Measurements from ENCODE around the gene HUS1.
A peak's percentile ranks its signal among the peaks of the same experiment; 100 is the strongest.
"Not testable (repeated sequence)": the region's sequence is repeated elsewhere in the genome, so short reads cannot be mapped to it uniquely, and the experiment has no call there.

HUS1 gene

DNA sequence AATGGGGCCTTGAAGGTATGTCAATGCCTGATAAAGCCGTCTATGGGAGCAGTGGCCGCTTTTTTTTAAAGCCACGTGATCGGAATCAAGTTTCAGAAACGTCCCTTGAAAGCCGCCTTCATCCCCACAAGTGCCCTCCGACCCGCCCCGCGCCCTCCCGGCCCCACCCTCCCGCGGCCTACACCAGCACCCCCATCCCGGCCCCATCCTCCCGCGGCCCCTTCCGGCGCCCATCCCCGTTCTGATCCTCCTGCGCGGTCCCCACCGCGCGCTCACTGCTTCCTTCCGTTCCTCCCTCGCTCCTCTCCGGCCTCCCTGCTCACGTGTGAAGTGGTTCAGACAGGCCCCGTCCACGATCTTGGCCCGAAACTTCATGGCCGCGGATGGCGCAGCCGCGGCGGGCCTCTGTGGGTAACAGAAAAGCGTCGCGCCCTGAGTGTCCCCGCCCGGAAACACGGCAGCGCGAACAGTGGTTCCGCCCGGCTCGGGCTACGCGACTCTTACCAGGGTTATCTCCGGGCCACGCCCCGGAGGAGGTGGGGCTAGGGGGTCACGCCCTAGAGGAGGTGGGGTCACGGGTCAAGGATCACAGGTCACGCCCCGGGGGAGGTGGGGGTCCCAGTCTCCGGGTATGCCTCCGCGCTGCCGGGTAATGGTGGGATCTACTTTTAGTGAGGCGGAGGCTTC is at the start of gene HUS1:
HUS1 (minus strand) TSS at position 471 of the 687 bp plus-strand sequence; CDS start at position 375, 96 bp downstream.
- DNase-seq: peak; percentile 94

DNA sequence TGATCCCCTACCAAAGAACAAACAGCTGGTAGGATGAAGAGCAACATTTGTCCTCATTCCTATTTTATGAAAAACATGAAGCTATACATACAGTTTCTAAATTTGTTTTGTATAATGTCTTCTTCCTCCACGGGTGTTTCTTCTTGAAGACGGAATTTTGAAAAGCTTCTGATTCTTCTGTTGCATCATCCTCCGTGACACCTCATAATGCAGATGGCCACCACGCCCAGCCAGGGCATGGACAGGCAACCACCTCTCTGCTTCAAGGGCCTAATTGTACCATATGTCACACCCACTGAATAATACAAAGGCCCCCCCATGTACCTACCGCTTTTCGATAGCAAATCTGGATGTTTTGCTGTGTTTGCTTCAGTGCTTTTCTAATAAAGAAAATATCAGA is 49.5 kb upstream of the HUS1 start, which contains the start of gene SUN3:
SUN3 (minus strand) TSS at position 170 of the 400 bp plus-strand sequence; CDS start at position 1, 169 bp downstream.
- DNase-seq: no peak

DNA sequence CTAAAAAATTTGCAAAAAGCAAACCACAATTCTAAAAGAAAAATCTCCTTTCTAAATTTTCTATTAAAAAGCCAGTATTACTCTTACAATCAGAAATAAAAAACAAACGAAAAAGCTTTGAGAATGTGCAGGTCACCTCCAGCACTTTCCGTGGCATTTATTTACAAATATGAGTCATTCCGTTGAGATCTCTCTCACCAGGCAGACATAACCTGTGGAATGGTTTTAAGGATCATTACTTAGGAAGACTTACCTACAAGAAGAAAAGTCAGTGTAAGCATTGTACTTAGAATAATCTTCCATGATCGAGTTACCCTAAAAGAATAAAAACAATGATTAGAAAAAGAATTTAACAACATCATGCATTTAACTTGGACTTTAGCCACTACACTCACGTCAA is 46.2 kb upstream of the HUS1 start:
- DNase-seq: no peak

DNA sequence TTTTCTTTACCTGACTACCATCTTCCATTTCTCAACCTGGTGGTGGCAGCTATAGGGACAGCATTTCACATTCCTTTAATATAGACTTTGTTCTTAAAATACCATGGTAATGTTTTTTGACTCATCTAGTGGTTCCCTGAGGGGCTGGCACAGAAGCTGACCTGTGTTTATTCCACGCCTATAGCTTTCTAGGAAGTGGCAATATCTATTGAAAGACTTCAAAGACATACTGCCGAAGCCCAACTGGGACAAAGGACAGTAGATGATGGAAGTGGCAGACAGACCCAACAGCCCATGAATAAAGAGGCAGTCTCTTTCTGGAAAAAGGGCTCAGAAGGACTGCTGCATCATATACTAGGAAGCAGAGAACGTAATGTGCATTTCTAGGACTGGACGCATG is 38.3 kb upstream of the HUS1 start:
- DNase-seq: no peak

DNA sequence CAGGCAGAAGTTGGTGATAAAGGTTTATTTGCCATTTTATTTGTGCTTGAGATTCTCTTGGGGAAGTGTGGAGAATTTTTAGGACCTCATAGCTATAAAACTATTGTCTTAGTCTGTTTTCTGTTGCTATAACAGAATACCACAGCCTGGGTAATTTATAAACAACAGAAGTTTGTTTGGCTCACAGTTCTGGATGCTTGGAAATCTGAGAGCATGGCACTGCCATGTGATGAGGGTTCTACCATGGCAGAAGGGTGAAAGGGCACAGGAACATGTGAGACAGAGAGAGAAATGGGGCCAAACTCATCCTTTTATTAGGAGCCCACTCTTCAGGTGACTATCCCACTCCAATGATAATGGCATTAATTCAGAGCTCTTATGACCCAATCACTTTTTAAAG is 37.2 kb upstream of the HUS1 start:
- DNase-seq: no peak

DNA sequence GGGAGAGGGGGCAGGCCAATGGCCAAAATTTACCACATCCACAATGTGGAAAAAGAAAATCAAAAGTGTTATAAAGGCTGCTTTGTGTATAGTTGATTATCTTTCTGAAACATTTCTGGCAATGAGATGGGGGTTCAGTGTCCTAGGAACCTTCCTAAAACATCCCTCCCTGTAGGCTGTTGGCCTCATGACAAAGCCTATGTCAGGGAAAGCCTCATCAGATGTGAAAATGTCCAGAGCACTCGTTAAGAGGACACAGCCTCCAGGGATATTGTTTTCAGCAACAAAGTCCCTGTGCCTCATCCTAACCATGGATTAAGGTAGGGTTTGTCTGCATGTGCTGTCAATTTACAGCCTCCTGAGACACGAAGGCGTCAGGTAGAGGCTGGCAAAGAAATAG is 32.5 kb upstream of the HUS1 start:
- no peak for DNase-seq

DNA sequence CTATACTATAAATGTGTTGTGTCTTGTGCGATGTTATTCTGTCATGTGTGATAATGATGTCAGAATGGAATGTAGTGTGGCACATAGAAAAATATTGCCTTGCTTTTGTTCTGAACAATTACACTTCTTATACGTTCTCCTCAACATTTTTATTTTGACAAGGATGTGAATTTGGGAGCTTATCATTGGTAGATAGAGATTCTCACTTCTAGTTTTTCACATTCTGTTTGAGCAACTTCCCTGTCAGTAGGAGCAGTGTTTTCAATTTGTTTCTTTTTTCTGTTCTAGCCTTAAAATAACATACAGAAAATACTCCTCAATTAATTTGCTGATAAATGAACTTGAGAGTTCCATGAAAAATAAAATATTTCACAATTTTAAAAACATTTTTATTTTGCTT is 31.9 kb upstream of the HUS1 start:
- DNase-seq: peak; percentile 64

DNA sequence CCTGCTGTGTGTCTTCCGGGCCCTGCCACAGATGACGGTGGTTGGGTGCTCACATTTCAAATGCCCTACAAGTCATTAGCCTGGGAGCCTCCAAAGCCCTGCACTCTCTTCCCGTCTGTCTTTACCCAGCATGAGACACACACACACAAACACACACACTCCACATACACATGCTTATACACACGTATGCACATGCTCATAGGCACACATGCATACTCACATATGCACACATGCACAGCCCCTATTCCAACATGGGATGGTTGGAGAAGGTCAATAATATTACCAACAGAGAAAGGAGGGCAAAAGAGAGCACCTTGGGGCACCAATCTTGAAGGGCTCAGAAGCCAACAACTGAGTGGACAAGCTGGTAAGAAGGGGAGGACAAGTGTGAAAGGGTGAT is 30.5 kb upstream of the HUS1 start:
- no peak for DNase-seq

DNA sequence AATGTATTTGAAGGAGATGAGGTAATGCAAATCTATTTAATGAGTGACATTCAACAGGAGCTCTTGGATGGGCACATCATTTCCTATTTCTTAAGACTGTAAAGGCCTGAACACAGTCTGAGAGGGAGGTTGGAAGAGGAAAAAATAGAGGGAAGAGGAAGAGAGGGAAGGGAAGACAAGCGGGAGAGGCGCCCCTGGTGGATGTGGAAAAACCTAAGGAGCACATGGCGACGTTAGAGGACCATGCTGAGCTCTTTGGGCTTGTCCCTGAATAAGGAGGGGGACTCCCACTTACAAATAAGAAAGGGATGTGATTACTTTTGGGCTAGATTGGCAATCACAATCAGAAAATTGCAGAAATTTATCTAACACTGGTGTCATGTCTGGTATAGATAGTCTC is 29.8 kb upstream of the HUS1 start:
- DNase-seq: no peak

DNA sequence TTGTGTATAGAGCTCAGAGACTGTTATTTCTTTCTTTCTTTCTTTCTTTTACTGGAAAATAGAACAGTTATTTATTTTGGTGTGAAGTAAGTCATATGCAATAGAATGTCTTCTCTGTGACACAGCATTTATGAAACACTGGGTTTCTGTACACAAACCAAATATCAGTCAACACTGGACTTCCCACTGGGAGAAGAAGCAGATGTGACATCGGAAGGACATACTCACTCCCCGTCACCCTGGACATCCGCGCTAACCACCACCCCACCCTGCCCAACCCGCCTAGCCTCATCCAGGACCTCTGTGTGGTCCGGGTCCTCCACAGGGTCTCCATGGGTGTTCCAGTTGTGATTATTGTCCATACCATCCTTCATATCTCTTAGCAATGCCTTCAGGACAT is 27.5 kb upstream of the HUS1 start:
- no peak for DNase-seq

DNA sequence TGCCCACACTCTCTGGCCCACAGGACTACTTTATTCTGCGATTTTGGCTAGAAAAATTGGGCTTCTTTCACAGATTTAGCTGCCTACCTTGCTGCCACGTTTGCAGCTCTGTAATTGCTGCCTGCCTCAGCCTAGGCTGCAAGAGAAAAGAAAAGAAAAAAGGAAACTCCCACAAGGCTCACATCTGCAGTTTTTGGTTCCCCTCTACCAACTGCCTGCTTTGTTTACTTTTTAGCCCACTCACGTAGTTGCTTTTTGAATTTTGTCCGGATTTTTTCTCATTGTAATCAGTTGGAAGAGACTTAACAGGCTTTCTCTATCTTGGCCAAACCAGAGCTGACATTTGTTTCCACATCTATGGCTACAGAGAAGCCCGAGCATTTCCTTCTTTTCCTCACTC is 25.2 kb upstream of the HUS1 start:
- no peak for DNase-seq

DNA sequence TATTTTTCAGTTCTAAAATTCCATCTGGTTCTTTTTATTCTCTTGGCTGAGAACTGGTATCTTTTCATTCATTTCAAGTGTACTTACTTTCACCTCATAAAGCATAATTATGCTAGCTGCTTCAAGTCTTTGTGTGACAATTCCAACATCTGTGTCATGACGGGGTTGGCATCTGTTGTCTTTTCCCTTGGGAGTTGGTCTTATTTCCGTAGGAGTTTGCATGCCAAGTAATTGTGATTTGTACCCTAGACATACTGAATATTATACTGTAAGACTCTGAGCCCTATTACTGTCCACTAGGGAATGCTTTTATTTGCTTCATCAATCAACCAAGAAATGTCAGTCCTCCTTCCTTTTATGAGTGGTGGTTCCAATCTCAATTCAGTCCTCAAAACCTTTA is 24.6 kb upstream of the HUS1 start:
- DNase-seq: no peak

DNA sequence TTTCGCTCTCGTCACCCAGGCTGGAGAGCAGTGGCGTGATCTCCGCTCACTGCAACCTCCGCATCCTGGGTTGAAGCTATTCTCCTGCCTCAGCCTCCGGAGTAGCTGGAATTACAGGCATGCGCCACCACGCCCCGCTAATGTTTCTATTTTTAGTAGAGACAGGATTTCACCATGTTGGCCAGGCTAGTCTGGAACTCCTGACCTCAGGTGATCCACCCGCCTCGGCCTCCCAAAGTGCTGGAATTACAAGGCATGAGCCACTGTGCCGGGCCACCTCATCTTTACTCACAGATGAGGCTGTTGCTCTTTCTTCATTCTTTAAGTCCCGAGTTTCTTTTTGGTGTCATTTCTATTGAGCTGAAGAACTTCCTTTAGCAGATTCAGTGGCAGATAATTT is 20.7 kb upstream of the HUS1 start:
- not testable (repeated sequence) for DNase-seq

DNA sequence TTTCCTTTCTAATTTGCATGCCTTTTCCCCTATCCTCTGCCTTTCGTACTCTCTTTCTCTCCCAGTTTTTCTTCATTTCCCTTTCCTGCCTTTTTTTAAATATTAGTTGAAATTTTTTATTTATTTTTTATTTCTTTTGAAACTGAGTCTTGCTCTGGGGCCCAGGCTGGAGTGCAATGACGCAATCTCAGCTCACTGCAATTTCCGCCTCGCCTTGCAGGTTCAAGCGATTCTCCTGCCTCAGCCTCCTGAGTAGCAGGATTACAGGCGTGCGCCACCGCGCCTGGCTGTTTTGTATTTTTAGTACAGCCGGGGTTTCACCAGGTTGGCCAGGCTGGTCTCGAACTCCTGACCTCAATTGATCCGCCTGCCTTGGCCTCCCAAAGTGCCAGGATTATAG is 20.0 kb upstream of the HUS1 start:
- DNase-seq: no peak

DNA sequence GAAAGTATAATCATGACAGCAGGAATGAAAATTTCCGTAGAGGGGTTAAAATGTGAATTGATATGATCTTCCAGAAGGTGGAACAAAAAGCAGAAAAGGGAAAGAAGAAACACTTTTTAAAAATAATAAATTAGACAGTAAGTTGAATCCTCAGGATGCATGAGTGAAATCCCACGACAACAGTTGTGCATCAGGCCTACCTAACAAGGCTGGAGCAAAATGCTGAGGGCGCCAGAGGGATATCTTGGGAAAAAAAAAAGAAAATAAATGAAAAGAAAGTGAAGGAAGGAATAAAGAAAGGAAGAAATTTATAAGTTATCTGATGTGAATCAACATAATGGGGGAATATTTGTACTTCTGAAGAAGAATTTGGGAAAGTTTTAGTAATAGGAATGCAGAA is 13.0 kb upstream of the HUS1 start:
- DNase-seq: no peak

DNA sequence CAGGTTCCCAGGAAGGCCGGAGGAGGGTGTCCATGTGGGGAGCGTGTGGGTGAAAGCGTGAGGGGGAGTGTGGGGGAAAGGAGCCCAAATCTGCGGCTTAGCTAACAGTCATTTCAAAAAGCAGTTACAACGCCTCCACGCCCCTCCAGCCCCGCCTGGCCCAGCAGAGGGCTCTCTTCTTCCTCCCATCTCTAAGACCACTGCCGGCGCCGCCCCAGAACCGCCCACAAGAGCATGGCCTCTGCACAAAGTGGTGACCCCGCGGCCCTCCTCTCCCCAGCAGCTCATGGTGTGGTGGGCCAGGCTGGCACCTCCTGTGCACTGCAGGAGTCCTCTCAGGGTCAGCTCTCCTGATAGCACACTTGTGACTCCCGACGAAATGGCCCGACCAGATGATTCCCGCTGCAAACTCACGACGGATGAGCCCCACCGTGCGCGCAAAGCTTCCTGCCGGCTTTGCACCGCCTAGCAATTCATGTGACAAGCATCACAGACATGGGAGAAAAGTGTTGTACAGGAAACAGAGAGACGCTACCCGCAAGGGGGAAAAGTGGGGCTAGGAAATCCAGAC is 12.4 kb upstream of the HUS1 start:
- DNase-seq: peak; percentile 90

DNA sequence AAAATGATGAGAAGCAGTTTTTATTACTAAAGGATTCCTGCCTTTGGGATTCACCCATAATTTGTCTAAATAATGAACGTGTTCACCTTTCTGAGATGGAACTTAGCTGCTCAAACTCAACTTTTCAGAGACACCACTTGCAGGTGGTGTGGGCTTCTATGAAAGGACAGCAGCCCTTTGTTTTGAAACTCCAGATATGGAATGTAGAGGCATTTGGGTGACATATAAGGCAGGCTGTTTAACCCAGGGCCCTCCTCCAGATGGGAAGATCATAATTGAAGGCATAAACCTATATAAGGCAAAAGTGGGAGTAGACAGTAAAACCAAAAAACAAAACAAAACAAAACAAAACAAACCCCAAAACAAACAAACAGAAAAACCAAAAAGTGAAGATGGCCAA is 11.9 kb upstream of the HUS1 start:
- no peak for DNase-seq

DNA sequence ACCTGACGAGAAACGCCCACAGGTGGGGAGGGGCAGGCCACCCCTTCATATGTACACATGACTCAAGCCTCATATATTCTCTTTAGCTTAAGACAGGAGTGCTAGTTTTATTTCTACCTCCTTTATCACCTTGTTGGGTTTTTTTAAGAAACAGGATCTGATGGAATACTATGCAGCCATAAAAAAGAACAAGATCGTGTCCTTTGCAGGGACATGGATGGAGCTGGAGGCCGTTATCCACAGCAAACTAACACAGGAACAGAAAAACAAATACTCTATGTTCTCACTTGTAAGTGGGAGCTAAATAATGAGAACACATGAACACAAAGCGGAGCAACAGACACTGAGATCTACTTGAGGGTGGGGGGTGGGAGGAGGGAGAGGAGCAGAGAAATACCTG is 11.2 kb upstream of the HUS1 start:
- DNase-seq: no peak

DNA sequence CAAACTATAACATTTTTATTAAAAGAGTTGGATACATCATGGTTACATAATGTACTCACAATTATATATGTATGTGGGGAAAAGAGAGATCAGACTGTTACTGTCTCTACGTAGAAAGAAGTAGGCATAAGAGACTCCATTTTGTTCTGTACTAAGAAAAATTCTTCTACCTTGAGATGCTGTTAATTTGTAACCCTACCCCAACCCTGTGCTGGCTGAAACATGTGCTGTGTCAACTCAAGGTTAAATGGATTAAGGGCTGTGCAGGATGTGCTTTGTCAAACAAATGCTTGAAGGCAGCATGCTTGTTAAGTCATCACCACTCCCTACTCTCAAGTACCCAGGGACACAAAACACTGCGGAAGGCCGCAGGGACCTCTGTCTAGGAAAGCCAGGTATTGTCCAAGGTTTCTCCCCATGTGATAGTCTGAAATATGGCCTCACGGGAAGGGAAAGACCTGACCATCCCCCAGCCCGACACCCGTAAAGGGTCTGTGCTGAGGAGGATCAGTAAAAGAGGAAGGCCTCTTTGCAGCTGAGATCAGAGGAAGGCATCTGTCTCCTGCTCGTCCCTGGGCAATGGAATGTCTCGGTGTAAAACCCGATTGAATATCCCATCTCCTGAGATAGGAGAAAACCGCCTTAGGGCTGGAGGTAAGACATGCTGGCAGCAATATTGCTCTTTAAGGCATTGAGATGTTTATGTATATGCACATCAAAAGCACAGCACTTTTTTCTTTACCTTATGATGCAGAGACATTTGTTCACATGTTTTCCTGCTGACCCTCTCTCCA is 10.4 kb upstream of the HUS1 start:
- not testable (repeated sequence) for DNase-seq

DNA sequence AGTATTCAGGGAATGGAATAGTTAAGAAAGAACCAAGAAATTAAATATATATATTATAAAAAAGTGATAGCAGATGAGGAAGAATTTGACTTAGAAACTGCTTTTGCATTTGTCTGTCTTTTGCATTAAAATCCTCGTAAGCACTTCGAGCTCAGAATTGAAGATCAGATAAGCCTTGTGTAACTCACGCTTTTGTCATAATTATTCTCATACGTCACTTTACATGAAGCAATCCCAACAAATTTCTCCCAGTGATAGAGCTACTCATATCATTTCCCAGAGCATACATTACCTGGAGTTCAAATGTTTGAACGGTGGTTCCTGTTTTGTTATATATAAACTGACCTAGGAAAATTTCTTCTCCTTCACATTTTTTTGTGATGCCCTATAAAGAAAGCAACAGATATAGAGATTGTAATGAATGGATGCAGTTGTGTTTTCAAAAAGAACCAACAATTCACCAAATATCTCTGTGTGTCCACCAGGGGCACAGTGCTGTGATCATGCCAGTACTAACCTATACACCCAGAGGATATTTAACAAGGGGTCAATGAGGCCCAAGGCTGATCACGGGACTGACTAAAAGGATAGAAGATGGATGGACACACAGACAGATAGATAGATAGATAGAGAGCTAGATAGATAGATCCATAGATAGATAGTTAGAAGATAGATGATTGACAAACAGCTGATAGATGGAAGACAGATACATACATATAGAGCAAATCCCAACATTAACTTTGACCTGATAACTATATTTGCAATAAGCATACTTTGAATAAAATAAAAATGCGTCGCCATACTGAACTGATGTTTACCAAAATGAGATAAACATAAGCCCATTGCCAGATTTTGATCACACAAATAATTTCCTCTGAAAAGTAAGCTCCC is 9.3 kb upstream of the HUS1 start:
- peak; percentile 20 for DNase-seq

DNA sequence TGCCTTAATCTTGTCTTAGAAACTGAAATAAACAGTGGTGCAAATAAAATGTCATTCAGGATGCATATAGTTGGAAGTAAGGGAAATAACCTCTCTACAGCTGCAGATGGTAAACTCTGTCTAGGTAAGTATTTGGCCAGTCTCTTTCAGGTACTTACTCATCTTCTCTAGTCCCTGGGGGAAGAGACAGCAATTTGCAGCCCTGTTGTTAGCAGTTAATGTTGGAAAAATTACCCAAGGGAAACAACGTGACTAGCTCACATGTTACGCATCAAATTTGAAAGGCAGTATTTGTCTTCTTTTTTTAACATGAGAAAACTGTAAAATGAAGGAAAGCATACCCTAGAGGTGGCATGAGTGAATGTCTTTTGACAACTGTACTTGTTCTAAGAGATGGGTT is 3.2 kb upstream of the HUS1 start:
- no peak for DNase-seq

DNA sequence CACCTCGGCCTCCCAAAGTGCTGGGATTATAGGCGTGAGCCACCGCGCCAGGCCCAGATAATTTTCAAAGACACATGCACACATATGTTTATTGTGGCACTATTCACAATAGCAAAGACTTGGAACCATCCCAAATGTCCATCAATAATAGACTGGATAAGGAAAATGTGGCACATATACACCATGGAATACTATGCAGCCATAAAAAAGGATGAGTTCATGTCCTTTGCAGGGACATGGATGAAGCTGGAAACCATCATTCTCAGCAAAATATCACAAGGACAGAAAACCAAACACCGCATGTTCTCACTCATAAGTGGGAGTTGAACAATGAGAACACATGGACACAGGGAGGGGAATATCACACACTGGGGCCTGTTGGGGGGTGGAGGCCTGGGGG is 1.2 kb upstream of the HUS1 start:
- not testable (repeated sequence) for DNase-seq

DNA sequence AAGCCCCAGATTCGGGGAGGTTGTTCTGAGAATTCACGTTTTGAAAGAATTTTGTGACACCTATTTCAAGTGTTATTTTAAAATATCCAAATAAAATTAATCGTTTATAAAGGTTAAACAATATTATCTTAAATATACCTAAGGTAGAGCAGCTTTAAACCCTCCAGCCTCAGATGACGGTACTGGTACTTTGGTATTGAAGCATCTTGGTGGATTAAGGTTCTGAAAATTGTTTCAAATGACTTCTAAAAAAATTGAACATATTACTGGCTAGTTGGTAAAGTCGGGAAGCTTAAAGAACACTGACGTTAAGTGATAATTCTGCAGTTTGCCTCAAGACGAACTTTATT is 392 bp upstream of the HUS1 start:
- DNase-seq: no peak

Measured in MV-4-11 (cell line).